DND-41 (cell line): ENCODE measurements around the gene CA11.

Experiments used
- ATAC-seq: fragments of 200-7000 bp; cut with Tn5 transposase; 3 replicates; pipeline ENCODE4 v1.9.1; 2021; ENCODE audit warnings: low read depth; ENCODE audit not compliant: insufficient read depth
- DNase-seq: peaks from one replicate; pipeline ENCODE4 v3.0.0-alpha.2; 2020
- H2AFZ ChIP-seq: 2 replicates; pipeline ENCODE4 v1.6.0; 2012; ENCODE audit warnings: low read depth, low read length
- H3K27ac ChIP-seq: 2 replicates; pipeline ENCODE4 v1.5.1; 2012; ENCODE audit warnings: low read length, inconsistent platforms
- H3K27me3 ChIP-seq: fragments of 200-600 bp; sonication (generic); 2 replicates; pipeline ENCODE4 v1.6.0; 2012; ENCODE audit warnings: low read length, mild to moderate bottlenecking, inconsistent platforms; ENCODE audit not compliant: insufficient read depth, poor library complexity
- H3K36me3 ChIP-seq: 2 replicates; pipeline ENCODE4 v1.5.1; 2012; ENCODE audit warnings: low read length, inconsistent platforms; ENCODE audit not compliant: insufficient read depth
- H3K4me1 ChIP-seq: 2 replicates; pipeline ENCODE4 v1.5.1; 2012; ENCODE audit warnings: mild to moderate bottlenecking, low read length; ENCODE audit not compliant: insufficient read depth
- H3K4me2 ChIP-seq: 2 replicates; pipeline ENCODE4 v1.6.0; 2012; ENCODE audit warnings: mild to moderate bottlenecking, moderate library complexity, low read length, inconsistent platforms; ENCODE audit not compliant: insufficient read depth
- H3K4me3 ChIP-seq, 2 experiments: fragments of 200-600 bp in 1 of 2; shearing (Covaris generic) in 1 of 2; 2 replicates each; pipeline ENCODE4 v1.5.1; 2012 to 2016; ENCODE audit warnings: inconsistent platforms in 2 of 2, low read length in 2 of 2, mild to moderate bottlenecking in 2 of 2, low read depth in 1 of 2, moderate library complexity in 1 of 2
- H3K79me2 ChIP-seq: 2 replicates; pipeline ENCODE4 v1.6.0; 2012; ENCODE audit warnings: low read length, inconsistent platforms; ENCODE audit not compliant: insufficient read depth
- H3K9ac ChIP-seq: 2 replicates; pipeline ENCODE4 v1.6.0; 2012; ENCODE audit warnings: low read depth, mild to moderate bottlenecking, inconsistent platforms, low read length, moderate library complexity
- H3K9me3 ChIP-seq: 2 replicates; pipeline ENCODE4 v1.5.1; 2012; ENCODE audit warnings: low read length, moderate library complexity, mild to moderate bottlenecking, inconsistent platforms; ENCODE audit not compliant: insufficient read depth, severe bottlenecking
- H4K20me1 ChIP-seq: 2 replicates; pipeline ENCODE4 v1.6.0; 2012; ENCODE audit warnings: low read length; ENCODE audit not compliant: insufficient read depth
- CTCF ChIP-seq: IDR thresholded peaks from 2 replicates; pipeline ENCODE4 v1.5.1; 2012; ENCODE audit warnings: borderline replicate concordance, low read length, moderate library complexity, mild to moderate bottlenecking; ENCODE audit not compliant: poor library complexity, severe bottlenecking; ENCODE audit errors: extremely low read depth
- EZH2 ChIP-seq: IDR thresholded peaks from 3 replicates; pipeline ENCODE4 v1.6.1; 2012; ENCODE audit warnings: borderline replicate concordance, low read depth, mild to moderate bottlenecking, moderate library complexity, low read length, inconsistent platforms; ENCODE audit not compliant: severe bottlenecking

CA11 gene

GRCh38 chr19:48630296-48631063, 15.5 kb downstream of the CA11 start:
- no peak overlapping the region for H3K4me3 ChIP-seq
- H3K36me3 ChIP-seq, result peaks cover 68% of the 10 kb centered on the region

GRCh38 chr19:48629599-48630295, 16.2 kb downstream of the CA11 start:
- no peak for TF ChIP-seq EZH2
- no peak for TF ChIP-seq CTCF
- Histone ChIP-seq H4K20me1 (peaks cover 11% of the 10 kb centered on the region), H3K79me2 (peaks cover 17% of the 10 kb centered on the region), H3K9ac (no peak overlapping the region), H3K4me2 (no peak overlapping the region), H3K36me3 (peaks cover 73% of the 10 kb centered on the region), H3K4me3 (no peak overlapping the region), H3K9me3 (no peaks in the 10 kb centered on the region), H3K27me3 (no peaks in the 10 kb centered on the region), H3K4me1 (peaks cover 32% of the 10 kb centered on the region), H3K27ac (no peak overlapping the region), H2AFZ (no peak overlapping the region)
- DNase-seq (peak; percentile 56), ATAC-seq (no peak)

More at GRCh38 chr19:48630296-48631063, 15.5 kb downstream of the CA11 start:
- Histone ChIP-seq H2AFZ (no peak overlapping the region), H3K9me3 (no peaks in the 10 kb centered on the region), H3K9ac (no peak overlapping the region), H4K20me1 (peaks cover 8% of the 10 kb centered on the region), H3K27ac (no peak overlapping the region), H3K79me2 (peaks cover 15% of the 10 kb centered on the region), H3K4me1 (peaks cover 31% of the 10 kb centered on the region), H3K27me3 (no peaks in the 10 kb centered on the region), H3K4me2 (no peak overlapping the region)
- no peak for ATAC-seq
- TF ChIP-seq CTCF, result no peak
- TF ChIP-seq EZH2, result no peak
- peak; percentile 8 for DNase-seq

- Histone ChIP-seq H4K20me1 (peaks cover 11% of the 10 kb centered on the region), H3K9ac (no peak overlapping the region), H3K4me2 (no peak overlapping the region), H3K4me1 (peaks cover 33% of the 10 kb centered on the region), H3K27ac (no peak overlapping the region), H3K79me2 (peaks cover 22% of the 10 kb centered on the region), H3K36me3 (peaks cover 73% of the 10 kb centered on the region), H3K27me3 (no peaks in the 10 kb centered on the region), H2AFZ (no peak overlapping the region), H3K4me3 (no peak overlapping the region), H3K9me3 (no peaks in the 10 kb centered on the region)
- no peak for TF ChIP-seq EZH2
- DNase-seq (peak; percentile 8), ATAC-seq (no peak)
Measured at GRCh38 chr19:48629297-48629598, 16.7 kb downstream of the CA11 start.
